HEK293T (cell line): ENCODE measurements around the gene SNRNP48.

ENCODE experiments used
- ARNT ChIP-seq: fragments of 450-650 bp; IDR thresholded peaks from 2 replicates; pipeline ENCODE4 v1.6.1; 2017; ENCODE audit warnings: mild to moderate bottlenecking
- BHLHE40 ChIP-seq: fragments of 450-650 bp; IDR thresholded peaks from 2 replicates; pipeline ENCODE4 v1.6.1; 2016; ENCODE audit warnings: mild to moderate bottlenecking, moderate library complexity, borderline replicate concordance
- CTBP1 ChIP-seq: fragments of 450-650 bp; IDR thresholded peaks from 2 replicates; pipeline ENCODE4 v1.6.1; 2016; ENCODE audit warnings: borderline replicate concordance
- FOXM1 ChIP-seq: fragments of 450-650 bp; IDR thresholded peaks from 2 replicates; pipeline ENCODE4 v1.6.1; 2017; ENCODE audit warnings: mild to moderate bottlenecking, borderline replicate concordance
- HDGF ChIP-seq: fragments of 450-650 bp; IDR thresholded peaks from 2 replicates; pipeline ENCODE4 v1.6.1; 2017; ENCODE audit warnings: antibody characterized with exemption, borderline replicate concordance
- NFRKB ChIP-seq: fragments of 450-650 bp; IDR thresholded peaks from 2 replicates; pipeline ENCODE4 v1.6.1; 2016; ENCODE audit warnings: mild to moderate bottlenecking, moderate library complexity
- SP1 ChIP-seq: fragments of 450-650 bp; IDR thresholded peaks from 2 replicates; pipeline ENCODE4 v1.6.1; 2017
- SUZ12 ChIP-seq: fragments of 450-650 bp; IDR thresholded peaks from 2 replicates; pipeline ENCODE4 v1.6.1; 2016; ENCODE audit warnings: mild to moderate bottlenecking
- TARDBP ChIP-seq: fragments of 450-650 bp; IDR thresholded peaks from 2 replicates; pipeline ENCODE4 v1.6.1; 2016
- ZNF384 ChIP-seq: fragments of 450-650 bp; IDR thresholded peaks from 2 replicates; pipeline ENCODE4 v1.6.1; 2016
- TF ChIP-seq, protein P1 (sequence below): fragments of 450-650 bp; IDR thresholded peaks from 2 replicates; pipeline ENCODE4 v1.6.1; 2016

DNA sequence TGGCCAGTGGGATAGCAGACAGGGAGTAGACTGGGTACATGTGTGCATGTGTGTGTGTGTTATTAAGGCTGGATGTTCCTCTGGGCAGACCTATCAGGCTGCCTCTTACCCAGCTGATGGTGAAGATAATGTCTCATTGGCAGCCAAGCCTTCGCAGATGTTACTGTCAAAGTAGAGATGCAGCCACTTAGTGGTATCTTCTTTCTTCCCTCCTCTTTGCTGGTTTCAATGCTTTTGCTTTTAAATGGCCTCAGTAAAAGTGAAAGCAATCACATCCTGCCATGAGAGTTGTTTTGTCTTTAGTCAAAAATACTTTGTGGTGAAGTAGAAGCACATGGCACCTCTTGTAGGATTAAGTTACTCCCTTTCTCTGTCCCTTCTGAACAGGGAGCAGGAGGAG is 57.5 kb downstream of the SNRNP48 start:
- TF ChIP-seq NFRKB (no peak), FOXM1 (no peak), SP1 (no peak), HDGF (no peak), SUZ12 (no peak), BHLHE40 (no peak), TARDBP (no peak), CTBP1 (no peak), ARNT (no peak), ZNF384 (no peak)
- TF ChIP-seq, protein P1, sequence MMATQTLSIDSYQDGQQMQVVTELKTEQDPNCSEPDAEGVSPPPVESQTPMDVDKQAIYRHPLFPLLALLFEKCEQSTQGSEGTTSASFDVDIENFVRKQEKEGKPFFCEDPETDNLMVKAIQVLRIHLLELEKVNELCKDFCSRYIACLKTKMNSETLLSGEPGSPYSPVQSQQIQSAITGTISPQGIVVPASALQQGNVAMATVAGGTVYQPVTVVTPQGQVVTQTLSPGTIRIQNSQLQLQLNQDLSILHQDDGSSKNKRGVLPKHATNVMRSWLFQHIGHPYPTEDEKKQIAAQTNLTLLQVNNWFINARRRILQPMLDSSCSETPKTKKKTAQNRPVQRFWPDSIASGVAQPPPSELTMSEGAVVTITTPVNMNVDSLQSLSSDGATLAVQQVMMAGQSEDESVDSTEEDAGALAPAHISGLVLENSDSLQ = no peak
